Omental fat pad (tissue), 4 donors: Measurements from ENCODE around the gene NPIPA3. TPM values are rescaled to one million over a fixed set of nuclear protein-coding genes. Genes with fewer than 3 reads are reported as not detected.
"Not testable (repeated sequence)": the region's sequence is repeated elsewhere in the genome, so short reads cannot be mapped to it uniquely, and the experiment has no call there.

Experiments
- ATAC-seq: fragments of 150-250 bp; one replicate; pipeline ENCODE4 v1.9.1; 2016; ENCODE audit warnings: mild to moderate bottlenecking, moderate library complexity; ENCODE audit not compliant: low FRiP score
- DNase-seq: peaks from one replicate; pipeline ENCODE4 v3.0.0-alpha.2; 2019; ENCODE audit warnings: low spot score
- total RNA-seq, 4 donors: library from RNA; depleted of rRNA; stranded (reverse); fragments of >200 nt; gene quantifications; one replicate each; pipeline ENCODE4 v1.1.0, GENCODE V29; 2016
- TF ChIP-seq, protein P1 (sequence below), 3 donors: fragments of 450-650 bp; IDR thresholded peaks; one replicate each; pipeline ENCODE4 v1.5.1; 2016 to 2017; ENCODE audit warnings: antibody characterized with exemption in 3 of 3, mild to moderate bottlenecking in 3 of 3, moderate library complexity in 2 of 3

The NPIPA3 gene
- 1 to 10 TPM in 1 of 4 donors, under 1 TPM in 1, not detected in 2; 0.46 to 2.3 TPM for total RNA-seq

DNA sequence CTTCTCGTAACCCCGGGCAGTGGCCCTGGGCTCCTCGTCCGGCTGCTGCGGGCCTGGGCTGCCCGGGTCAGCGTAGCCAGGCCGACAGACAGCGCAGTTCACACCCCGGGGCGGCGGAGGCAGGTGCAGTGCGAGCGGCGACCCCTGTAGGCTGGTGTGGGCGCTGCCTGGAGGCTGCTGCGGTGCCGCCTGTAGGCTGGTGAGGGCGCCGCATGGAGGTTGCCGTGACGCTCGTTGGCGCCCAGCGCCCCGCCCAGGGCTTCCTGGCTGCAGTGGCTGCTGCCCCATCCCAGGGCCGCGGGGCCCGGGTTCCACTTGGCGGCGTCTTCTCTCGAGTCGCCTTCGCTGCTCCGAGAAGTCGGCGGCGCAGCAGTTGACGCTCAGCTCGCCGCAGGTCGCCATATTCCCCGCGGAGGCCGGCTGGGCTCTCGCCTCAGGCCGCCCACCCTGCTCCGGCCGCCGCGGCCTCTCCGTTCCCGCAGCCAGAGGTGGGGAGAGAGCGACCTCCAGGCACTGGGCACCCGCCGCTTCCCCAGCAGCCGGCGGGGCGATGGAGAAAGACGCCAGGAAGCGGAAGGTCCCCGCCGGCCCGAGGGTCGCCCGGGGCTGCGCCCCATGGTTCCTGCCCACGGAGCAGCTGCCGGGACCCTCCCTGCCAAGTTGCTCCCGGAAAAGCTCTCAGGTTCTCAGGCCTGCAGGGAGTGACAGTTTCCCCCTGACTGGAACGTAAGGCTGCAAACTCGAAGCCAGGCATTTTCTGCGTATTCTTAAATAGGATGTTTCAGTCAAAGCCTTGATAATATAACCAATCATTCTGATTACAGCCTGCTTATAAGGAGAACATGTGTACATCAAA lies at the start of gene NPIPA3:
TSS of gene NPIPA3 (plus strand) at position 256 of the 856 bp plus-strand sequence. CDS start 5,533 bp downstream, outside the sequence.
- ATAC-seq: peak; percentile 97
- DNase-seq: not testable (repeated sequence)

DNA sequence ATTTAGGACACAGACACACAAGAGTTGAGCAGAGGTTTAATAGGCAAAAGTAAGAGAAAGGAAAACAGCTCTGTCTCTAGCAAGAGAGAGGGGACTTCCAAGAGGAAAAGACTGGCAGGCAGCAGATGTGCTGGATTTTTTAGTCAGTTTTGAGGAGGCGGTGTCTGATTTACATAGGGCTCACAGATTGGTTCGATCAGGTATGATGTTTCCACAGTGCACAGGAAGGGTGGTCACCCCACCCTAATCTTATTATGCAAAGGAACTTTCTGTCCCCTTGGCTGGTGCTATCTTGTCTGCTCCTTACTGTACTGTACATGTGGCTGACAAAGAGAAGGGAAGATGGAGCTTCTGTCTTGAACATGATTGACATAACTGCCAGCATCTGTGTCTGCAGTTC lies 45.1 kb upstream of the NPIPA3 start:
- TF ChIP-seq, protein P1, sequence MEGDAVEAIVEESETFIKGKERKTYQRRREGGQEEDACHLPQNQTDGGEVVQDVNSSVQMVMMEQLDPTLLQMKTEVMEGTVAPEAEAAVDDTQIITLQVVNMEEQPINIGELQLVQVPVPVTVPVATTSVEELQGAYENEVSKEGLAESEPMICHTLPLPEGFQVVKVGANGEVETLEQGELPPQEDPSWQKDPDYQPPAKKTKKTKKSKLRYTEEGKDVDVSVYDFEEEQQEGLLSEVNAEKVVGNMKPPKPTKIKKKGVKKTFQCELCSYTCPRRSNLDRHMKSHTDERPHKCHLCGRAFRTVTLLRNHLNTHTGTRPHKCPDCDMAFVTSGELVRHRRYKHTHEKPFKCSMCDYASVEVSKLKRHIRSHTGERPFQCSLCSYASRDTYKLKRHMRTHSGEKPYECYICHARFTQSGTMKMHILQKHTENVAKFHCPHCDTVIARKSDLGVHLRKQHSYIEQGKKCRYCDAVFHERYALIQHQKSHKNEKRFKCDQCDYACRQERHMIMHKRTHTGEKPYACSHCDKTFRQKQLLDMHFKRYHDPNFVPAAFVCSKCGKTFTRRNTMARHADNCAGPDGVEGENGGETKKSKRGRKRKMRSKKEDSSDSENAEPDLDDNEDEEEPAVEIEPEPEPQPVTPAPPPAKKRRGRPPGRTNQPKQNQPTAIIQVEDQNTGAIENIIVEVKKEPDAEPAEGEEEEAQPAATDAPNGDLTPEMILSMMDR (IDR thresholded peaks at IDR 0.05): no peak
- DNase-seq (no peak), ATAC-seq (no peak)

DNA sequence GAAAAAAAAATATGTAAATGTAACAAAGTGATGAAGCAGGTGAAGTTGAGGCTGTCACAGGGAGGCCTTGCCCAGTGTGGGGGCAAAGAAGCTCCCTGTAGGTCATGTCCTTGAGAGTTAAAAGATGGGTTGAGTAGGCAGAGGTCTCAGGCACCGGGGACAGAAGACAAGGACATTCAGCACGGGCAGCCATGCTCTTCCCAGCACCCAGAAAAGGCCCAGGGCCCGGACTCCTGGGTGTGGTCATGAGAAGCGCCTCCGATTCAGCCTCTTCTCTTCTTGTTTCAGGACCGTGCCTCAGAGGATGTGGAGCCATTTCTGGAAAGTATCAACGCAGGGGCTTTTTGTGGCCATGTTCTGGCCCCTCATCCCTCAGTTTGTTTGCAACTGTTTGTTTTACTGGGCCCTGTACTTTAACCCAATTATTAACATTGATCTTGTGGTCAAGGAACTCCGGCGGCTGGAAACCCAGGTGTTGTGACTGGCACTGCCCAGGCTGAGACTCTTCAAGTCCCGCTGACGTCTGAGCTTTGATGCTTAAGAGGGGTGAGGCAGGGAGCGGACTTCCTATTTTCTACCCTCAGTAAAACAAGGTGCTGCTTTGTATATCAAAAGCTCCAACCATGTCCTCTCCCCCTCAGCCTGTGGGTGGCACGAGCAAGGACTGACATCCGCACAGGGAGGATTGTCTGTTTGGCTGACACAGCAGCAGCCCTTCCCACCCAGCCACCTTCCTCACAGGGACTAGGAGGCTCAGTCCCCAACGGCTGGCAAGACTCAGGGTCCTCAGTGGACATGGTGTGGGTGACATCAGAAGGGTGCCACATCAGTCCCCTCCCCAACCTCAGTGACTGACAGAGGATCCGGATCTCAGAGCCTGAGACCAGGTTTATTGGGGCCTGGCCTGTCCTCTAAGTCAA lies 35.6 kb upstream of the NPIPA3 start:
- ATAC-seq (no peak), DNase-seq (no peak)
- TF ChIP-seq, protein P1 (IDR thresholded peaks at IDR 0.05): no peak

DNA sequence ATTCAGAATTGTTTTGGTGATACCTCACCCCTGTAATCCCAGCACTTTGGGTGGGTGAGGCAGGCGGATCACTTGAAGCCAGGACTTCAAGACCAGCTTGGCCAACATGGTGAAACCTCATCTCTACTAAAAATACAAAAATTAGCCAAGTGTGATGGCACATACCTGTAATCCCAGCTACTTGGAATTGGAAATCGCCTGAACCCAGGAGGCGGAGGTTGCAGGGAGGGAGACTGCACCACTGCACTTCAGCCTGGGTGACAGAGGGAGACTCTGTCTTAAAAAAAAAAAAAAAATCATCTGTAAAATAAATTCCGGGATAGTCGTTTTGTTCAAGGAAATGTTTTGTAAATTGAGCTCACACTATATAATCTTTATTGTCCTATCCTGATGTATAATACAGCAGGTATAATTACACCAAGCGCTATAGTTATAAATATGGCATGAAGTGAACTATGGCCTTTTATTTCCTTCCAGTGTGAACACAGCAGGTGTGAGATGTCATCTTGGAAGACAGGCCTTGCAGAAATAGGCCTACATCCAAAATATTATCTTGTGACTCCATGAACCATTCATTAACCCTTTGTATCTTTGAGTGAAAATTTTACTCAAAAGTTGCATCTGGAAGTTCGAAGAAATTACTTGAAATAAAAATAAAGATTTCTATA lies 34.5 kb upstream of the NPIPA3 start:
- ATAC-seq: no peak
- TF ChIP-seq, protein P1 (IDR thresholded peaks at IDR 0.05): no peak
- no peak for DNase-seq

DNA sequence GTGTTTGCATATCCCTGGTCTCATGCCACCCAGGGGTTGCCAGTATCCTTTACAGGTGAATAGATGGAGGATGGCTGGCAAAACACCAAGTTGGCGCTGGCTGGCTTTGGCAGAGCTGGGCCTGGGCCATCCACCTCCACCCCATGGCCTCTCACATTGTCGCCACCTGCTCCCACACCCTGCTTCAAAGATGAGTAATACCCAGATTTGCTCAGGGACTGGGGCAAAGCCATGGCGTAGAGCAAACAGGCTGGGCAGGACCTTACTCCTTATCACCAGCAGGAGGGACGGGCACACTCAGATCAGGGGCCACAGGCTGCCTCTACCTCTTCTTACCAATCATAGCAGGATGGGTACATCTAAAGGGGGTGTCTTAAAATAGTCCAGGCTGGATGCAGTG lies 33.4 kb upstream of the NPIPA3 start:
- no peak for DNase-seq

DNA sequence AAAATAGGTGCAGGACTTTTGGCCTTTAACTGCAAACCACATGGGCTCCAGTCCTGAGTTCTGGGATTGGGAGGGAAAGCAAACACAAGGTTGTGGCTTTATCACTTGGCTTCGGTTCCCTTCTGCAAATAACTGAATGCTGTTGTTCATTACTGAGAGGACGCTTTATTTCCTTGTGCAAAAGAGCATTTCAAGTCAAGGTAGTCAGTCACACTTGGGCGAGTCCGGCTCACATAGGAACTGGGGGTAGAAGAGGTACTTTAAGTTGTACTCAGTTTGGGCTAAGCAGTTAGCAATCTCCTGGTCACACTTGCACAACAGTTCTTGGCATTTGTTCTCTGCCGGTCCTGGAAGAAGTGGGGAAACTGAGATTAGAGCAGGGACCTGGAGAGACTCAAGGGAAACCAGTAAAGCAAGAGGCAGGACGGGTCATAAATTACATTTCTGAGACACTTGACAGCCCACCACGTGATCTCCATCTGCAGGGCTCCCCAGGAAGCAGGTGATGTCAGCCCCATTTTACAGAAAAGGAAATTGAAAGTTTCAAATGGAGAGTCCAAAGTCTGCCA lies 30.7 kb upstream of the NPIPA3 start:
- TF ChIP-seq, protein P1 (IDR thresholded peaks at IDR 0.05): no peak
- DNase-seq: no peak
- ATAC-seq: no peak

More for the DNA sequence above, 33.4 kb upstream of the NPIPA3 start:
- ATAC-seq: no peak
- TF ChIP-seq, protein P1 (IDR thresholded peaks at IDR 0.05): no peak
